Bronchial epithelial cell (primary cell): ENCODE results near the gene TMSB4X. TPM values are rescaled to one million over a fixed set of nuclear protein-coding genes. Genes with fewer than 3 reads are reported as not detected.

Experiments used
- DNase-seq: peaks from one replicate; pipeline ENCODE4 v3.0.0-alpha.2; 2010; ENCODE audit warnings: low read depth
- FAIRE-seq: peaks from 2 replicates; lab custom pipeline; 2011; peaks lifted over from hg19 to GRCh38; lab: Jason Lieb, UNC
- H3K27me3 ChIP-seq: 2 replicates; pipeline ENCODE4 v1.5.1; 2011; ENCODE audit warnings: low read length; ENCODE audit not compliant: control insufficient read depth, insufficient read depth
- H3K36me3 ChIP-seq: 2 replicates; pipeline ENCODE4 v1.5.1; 2011; ENCODE audit warnings: low read length; ENCODE audit not compliant: control insufficient read depth, insufficient read depth
- H3K4me3 ChIP-seq: 2 replicates; pipeline ENCODE4 v1.5.1; 2011; ENCODE audit warnings: mild to moderate bottlenecking, low read depth, low read length, control low read depth
- CTCF ChIP-seq: IDR thresholded peaks from 2 replicates; pipeline ENCODE4 v1.5.1; 2011; ENCODE audit warnings: mild to moderate bottlenecking, moderate library complexity, low read length, control low read depth, inconsistent platforms; ENCODE audit not compliant: insufficient read depth, severe bottlenecking
- total RNA-seq: library from RNA; depleted of rRNA; stranded (reverse); fragments of >200 nt; gene quantifications from 2 replicates; pipeline ENCODE4 v1.2.1, GENCODE V29; 2014

TMSB4X gene
- total RNA-seq = 3,174 and 3,370 TPM in 2 replicates

- peak within 1 kb of the TSS; percentile 86 for H3K4me3 ChIP-seq
- FAIRE-seq = no peak
- H3K36me3 ChIP-seq = peaks cover 3% of the 10 kb centered on the region
- peak; percentile 35 for DNase-seq
- TF ChIP-seq CTCF = no peak
- no peaks in the 10 kb centered on the region for H3K27me3 ChIP-seq
These were observed at the start of gene TMSB4X for GRCh38 chrX:12974796-12975669. TMSB4X (plus strand) TSS chrX:12975110.

- Histone ChIP-seq H3K27me3 (no peaks in the 10 kb centered on the region), H3K36me3 (no peaks in the 10 kb centered on the region), H3K4me3 (no peak overlapping the region)
- FAIRE-seq (no peak), DNase-seq (peak; percentile 65)
- no peak for TF ChIP-seq CTCF
These were observed 45.2 kb upstream of the TMSB4X start for GRCh38 chrX:12929701-12930100.

- no peak for DNase-seq
- no peaks in the 10 kb centered on the region for H3K27me3 ChIP-seq
- no peak overlapping the region for H3K4me3 ChIP-seq
- TF ChIP-seq CTCF = no peak
- no peak for FAIRE-seq
- H3K36me3 ChIP-seq = no peaks in the 10 kb centered on the region
These were observed 44.8 kb upstream of the TMSB4X start for GRCh38 chrX:12930150-12930549.

- TF ChIP-seq CTCF = no peak
- no peak for DNase-seq
- FAIRE-seq = no peak
- Histone ChIP-seq H3K27me3 (no peaks in the 10 kb centered on the region), H3K4me3 (no peak overlapping the region), H3K36me3 (no peaks in the 10 kb centered on the region)
These were observed 42.7 kb upstream of the TMSB4X start for GRCh38 chrX:12932244-12932643.

- Histone ChIP-seq H3K36me3 (no peaks in the 10 kb centered on the region), H3K4me3 (no peak overlapping the region), H3K27me3 (no peaks in the 10 kb centered on the region)
- FAIRE-seq (no peak), DNase-seq (no peak)
- no peak for TF ChIP-seq CTCF
These were observed 40.1 kb upstream of the TMSB4X start for GRCh38 chrX:12934850-12935249.
